ENCODE data around the gene DEPP1. TPM values are rescaled to one million over a fixed set of nuclear protein-coding genes. Genes with fewer than 3 reads are reported as not detected.
A peak's percentile ranks its signal among the peaks of the same experiment; 100 is the strongest.

Gene DEPP1
- total and polyA plus RNA-seq, 2 of the 13 experiments (the other 11 are each of a cell fraction or from before 2014, with no cell fraction given) = 14.8 to 270 TPM

GRCh38 chr10:44963772-44964633, 14.6 kb downstream of the DEPP1 start (continued):
- TF ChIP-seq, protein P1, sequence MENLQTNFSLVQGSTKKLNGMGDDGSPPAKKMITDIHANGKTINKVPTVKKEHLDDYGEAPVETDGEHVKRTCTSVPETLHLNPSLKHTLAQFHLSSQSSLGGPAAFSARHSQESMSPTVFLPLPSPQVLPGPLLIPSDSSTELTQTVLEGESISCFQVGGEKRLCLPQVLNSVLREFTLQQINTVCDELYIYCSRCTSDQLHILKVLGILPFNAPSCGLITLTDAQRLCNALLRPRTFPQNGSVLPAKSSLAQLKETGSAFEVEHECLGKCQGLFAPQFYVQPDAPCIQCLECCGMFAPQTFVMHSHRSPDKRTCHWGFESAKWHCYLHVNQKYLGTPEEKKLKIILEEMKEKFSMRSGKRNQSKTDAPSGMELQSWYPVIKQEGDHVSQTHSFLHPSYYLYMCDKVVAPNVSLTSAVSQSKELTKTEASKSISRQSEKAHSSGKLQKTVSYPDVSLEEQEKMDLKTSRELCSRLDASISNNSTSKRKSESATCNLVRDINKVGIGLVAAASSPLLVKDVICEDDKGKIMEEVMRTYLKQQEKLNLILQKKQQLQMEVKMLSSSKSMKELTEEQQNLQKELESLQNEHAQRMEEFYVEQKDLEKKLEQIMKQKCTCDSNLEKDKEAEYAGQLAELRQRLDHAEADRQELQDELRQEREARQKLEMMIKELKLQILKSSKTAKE (CRISPR knock-in tag; IDR thresholded peaks at IDR 0.05; ENCODE audit: borderline replicate concordance) = peak; percentile 79; the same call in 1 of the 2 replicates
- no peak for TF ChIP-seq HNF1A (IDR thresholded peaks at IDR 0.05; ENCODE audit: low read depth)
- TF ChIP-seq HNF1A (CRISPR knock-in tag; IDR thresholded peaks at IDR 0.05; ENCODE audit: borderline replicate concordance) = peak; percentile 82; the same call in 1 of the 2 replicates
- TF ChIP-seq CEBPG (CRISPR knock-in tag; IDR thresholded peaks at IDR 0.05) = peak; percentile 20; the same call in 1 of the 2 replicates
- no peak for TF ChIP-seq TOPORS (CRISPR knock-in tag; IDR thresholded peaks at IDR 0.05)
- TF ChIP-seq TBL1XR1 (IDR thresholded peaks at IDR 0.05; ENCODE audit: borderline replicate concordance, low read length, partially characterized antibody) = peak; percentile 40
- 0 out of 2 replicates have a peak, but pooled peaks have one; percentile 22 for TF ChIP-seq MIXL1 (CRISPR knock-in tag; IDR thresholded peaks at IDR 0.05)
- TF ChIP-seq, protein P2, sequence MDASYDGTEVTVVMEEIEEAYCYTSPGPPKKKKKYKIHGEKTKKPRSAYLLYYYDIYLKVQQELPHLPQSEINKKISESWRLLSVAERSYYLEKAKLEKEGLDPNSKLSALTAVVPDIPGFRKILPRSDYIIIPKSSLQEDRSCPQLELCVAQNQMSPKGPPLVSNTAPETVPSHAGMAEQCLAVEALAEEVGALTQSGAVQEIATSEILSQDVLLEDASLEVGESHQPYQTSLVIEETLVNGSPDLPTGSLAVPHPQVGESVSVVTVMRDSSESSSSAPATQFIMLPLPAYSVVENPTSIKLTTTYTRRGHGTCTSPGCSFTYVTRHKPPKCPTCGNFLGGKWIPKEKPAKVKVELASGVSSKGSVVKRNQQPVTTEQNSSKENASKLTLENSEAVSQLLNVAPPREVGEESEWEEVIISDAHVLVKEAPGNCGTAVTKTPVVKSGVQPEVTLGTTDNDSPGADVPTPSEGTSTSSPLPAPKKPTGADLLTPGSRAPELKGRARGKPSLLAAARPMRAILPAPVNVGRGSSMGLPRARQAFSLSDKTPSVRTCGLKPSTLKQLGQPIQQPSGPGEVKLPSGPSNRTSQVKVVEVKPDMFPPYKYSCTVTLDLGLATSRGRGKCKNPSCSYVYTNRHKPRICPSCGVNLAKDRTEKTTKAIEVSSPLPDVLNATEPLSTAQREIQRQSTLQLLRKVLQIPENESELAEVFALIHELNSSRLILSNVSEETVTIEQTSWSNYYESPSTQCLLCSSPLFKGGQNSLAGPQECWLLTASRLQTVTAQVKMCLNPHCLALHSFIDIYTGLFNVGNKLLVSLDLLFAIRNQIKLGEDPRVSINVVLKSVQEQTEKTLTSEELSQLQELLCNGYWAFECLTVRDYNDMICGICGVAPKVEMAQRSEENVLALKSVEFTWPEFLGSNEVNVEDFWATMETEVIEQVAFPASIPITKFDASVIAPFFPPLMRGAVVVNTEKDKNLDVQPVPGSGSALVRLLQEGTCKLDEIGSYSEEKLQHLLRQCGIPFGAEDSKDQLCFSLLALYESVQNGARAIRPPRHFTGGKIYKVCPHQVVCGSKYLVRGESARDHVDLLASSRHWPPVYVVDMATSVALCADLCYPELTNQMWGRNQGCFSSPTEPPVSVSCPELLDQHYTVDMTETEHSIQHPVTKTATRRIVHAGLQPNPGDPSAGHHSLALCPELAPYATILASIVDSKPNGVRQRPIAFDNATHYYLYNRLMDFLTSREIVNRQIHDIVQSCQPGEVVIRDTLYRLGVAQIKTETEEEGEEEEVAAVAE (CRISPR knock-in tag; IDR thresholded peaks at IDR 0.05; ENCODE audit: borderline replicate concordance) = peak; percentile 19; the same call in 1 of the 2 replicates
- TF ChIP-seq, protein P3, sequence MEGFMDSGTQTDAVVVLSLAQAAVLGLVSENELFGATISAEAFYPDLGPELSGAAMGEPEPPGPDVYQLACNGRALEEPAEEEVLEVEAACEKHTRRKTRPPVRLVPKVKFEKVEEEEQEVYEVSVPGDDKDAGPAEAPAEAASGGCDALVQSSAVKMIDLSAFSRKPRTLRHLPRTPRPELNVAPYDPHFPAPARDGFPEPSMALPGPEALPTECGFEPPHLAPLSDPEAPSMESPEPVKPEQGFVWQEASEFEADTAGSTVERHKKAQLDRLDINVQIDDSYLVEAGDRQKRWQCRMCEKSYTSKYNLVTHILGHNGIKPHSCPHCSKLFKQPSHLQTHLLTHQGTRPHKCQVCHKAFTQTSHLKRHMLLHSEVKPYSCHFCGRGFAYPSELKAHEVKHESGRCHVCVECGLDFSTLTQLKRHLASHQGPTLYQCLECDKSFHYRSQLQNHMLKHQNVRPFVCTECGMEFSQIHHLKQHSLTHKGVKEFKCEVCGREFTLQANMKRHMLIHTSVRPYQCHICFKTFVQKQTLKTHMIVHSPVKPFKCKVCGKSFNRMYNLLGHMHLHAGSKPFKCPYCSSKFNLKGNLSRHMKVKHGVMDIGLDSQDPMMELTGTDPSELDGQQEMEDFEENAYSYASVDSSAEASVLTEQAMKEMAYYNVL (CRISPR knock-in tag; IDR thresholded peaks at IDR 0.05; ENCODE audit: borderline replicate concordance) = peak; percentile 59; the same call in 1 of the 2 replicates
- TF ChIP-seq, protein P4, sequence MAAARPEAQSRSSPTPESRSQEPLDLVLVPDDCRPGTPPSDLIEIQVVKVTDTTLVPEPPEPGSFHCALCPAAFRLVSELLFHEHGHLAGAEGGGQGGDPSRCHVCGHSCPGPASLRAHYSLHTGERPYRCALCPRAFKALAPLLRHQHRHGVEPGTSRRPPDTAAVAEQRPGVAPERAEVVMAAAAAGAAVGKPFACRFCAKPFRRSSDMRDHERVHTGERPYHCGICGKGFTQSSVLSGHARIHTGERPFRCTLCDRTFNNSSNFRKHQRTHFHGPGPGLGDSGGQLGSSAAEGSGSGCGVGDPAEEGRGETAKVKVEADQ (CRISPR knock-in tag; IDR thresholded peaks at IDR 0.05; ENCODE audit: borderline replicate concordance) = 0 out of 2 replicates have a peak, but pooled peaks have one; percentile 12
- no peak for TF ChIP-seq SMC3 (IDR thresholded peaks at IDR 0.05; ENCODE audit: low read length)
- peak; percentile 78 for TF ChIP-seq TARDBP (CRISPR knock-in tag; IDR thresholded peaks at IDR 0.05)
- no peak for TF ChIP-seq ZSCAN21 (CRISPR knock-in tag; IDR thresholded peaks at IDR 0.05; ENCODE audit: borderline replicate concordance)
